HCT116 (cell line): ENCODE results near the gene MCF2L.

ENCODE experiments used
- ATF3 ChIP-seq: IDR thresholded peaks from 2 replicates; pipeline ENCODE4 v1.6.1; 2012
- CTCF ChIP-seq, 3 experiments: fragments of 200-600 bp in 1 of 3; sonication (generic) in 1 of 3; IDR thresholded peaks in 2 of 3; conservative IDR thresholded peaks in 1 of 3; 2 replicates each; pipeline ENCODE4 v1.5.1; 2012 to 2017; ENCODE audit warnings: low read depth in 2 of 3, low read length in 2 of 3, antibody characterized with exemption in 1 of 3, borderline replicate concordance in 1 of 3, control low read depth in 1 of 3, mild to moderate bottlenecking in 1 of 3, mixed read lengths in 1 of 3, mixed run types in 1 of 3, moderate library complexity in 1 of 3; ENCODE audit not compliant: insufficient read depth in 1 of 3
- ELF1 ChIP-seq: IDR thresholded peaks from 2 replicates; pipeline ENCODE4 v1.6.1; 2012; ENCODE audit warnings: low read depth, borderline replicate concordance
- EZH2 ChIP-seq: fragments of 200-600 bp; sonication (generic); IDR thresholded peaks from 2 replicates; pipeline ENCODE4 v1.6.1; 2017; ENCODE audit warnings: antibody characterized with exemption, mixed run types
- EZH2phosphoT487 ChIP-seq: fragments of 200-600 bp; IDR thresholded peaks from 2 replicates; pipeline ENCODE4 v1.6.1; 2018; ENCODE audit warnings: antibody characterized with exemption, borderline replicate concordance
- MAX ChIP-seq: IDR thresholded peaks from 2 replicates; pipeline ENCODE4 v1.6.1; 2012
- POLR2A ChIP-seq: IDR thresholded peaks from 2 replicates; pipeline ENCODE4 v1.7.0; 2011; ENCODE audit warnings: borderline replicate concordance; ENCODE audit not compliant: insufficient read depth, insufficient read length; ENCODE audit errors: extremely low read depth
- RAD21 ChIP-seq: IDR thresholded peaks from 2 replicates; pipeline ENCODE4 v1.6.1; 2012; ENCODE audit warnings: low read depth, mild to moderate bottlenecking
- REST ChIP-seq: IDR thresholded peaks from 2 replicates; pipeline ENCODE4 v1.6.1; 2012; ENCODE audit warnings: low read depth
- YY1 ChIP-seq: IDR thresholded peaks from 2 replicates; pipeline ENCODE4 v1.6.1; 2011; ENCODE audit warnings: low read length, low read depth, moderate library complexity, mild to moderate bottlenecking; ENCODE audit not compliant: insufficient replicate concordance; ENCODE audit errors: extremely low read depth
- ZNF274 ChIP-seq: fragments of 200-500 bp; sonication (Bioruptor generic); IDR thresholded peaks from 2 replicates; pipeline ENCODE4 v1.6.1; 2014; ENCODE audit warnings: mild to moderate bottlenecking, low read depth, low read length, inconsistent platforms

- no peak for TF ChIP-seq CTCF (IDR thresholded peaks at IDR 0.05 in 2 of 3, conservative IDR thresholded peaks at IDR 0.05 in 1 of 3; ENCODE audit: borderline replicate concordance in 1 of 3, insufficient read depth in 1 of 3, low read depth in 2 of 3, low read length in 2 of 3)
- TF ChIP-seq MAX = no peak
- no peak for TF ChIP-seq ELF1
- TF ChIP-seq POLR2A = no peak
- TF ChIP-seq REST = no peak
- no peak for TF ChIP-seq ZNF274
- no peak for TF ChIP-seq EZH2
- TF ChIP-seq ATF3 = no peak
- TF ChIP-seq RAD21 = no peak
- no peak for TF ChIP-seq YY1
- TF ChIP-seq EZH2phosphoT487 = no peak
Measured at GRCh38 chr13:112972867-112973576, 4.0 kb downstream of the MCF2L start.
